Measurements from ENCODE around the gene ANK3. TPM values are rescaled to one million over a fixed set of nuclear protein-coding genes. Genes with fewer than 3 reads are reported as not detected.

Gene ANK3
- total and polyA plus RNA-seq, 2 donors: 12.1 to 12.6 TPM

DNA sequence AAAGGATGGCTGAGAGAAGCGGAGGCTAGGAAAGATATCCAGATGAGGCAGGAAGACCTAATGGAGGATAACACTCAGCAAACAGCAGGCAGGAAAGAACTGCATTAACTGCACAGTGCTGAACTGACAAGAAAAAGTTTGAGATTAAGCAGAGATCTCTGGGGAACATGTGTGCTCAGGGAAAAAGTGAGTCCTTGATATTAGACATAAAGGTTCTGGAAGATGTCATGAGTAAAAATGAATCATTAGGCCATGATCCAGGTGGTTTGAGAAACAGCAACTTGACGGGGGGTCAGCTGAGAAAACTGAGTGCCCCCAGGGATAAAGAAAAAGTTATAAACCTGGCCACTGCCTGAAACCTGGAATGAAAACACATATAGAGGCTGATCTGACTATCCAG is 27.3 kb upstream of the ANK3 start:
- no peak overlapping the region for H3K4me3 ChIP-seq (ENCODE audit: low read length in 2 of 2)
- no peak for DNase-seq (ENCODE audit: low read depth in 6 of 9, low spot score in 9 of 9)
- 98% methylated on average over 2 of the region's 2 CpGs for WGBS
- H3K27me3 ChIP-seq (ENCODE audit: control insufficient read depth in 2 of 2, insufficient read depth in 1 of 2, low read length in 1 of 2): no peaks in the 10 kb centered on the region
- H3K4me1 ChIP-seq (ENCODE audit: control insufficient read depth in 2 of 2, insufficient read depth in 2 of 2, low read length in 2 of 2): no peaks in the 10 kb centered on the region
- no peaks in the 10 kb centered on the region for H3K9me3 ChIP-seq (ENCODE audit: control insufficient read depth in 2 of 2, insufficient read depth in 1 of 2, low read length in 1 of 2)
- no peak overlapping the region for H3K27ac ChIP-seq (ENCODE audit: low read depth in 1 of 2, low read length in 1 of 2)
- H3K36me3 ChIP-seq (ENCODE audit: control insufficient read depth in 2 of 2, insufficient read depth in 2 of 2, low read length in 1 of 2): no peaks in the 10 kb centered on the region

GRCh38 chr10:60414877-60415585 is 25.4 kb upstream of the ANK3 start:
- Histone ChIP-seq H3K27ac (ENCODE audit: low read depth in 1 of 2, low read length in 1 of 2) (no peak overlapping the region), H3K4me1 (ENCODE audit: control insufficient read depth in 2 of 2, insufficient read depth in 2 of 2, low read length in 2 of 2) (no peaks in the 10 kb centered on the region), H3K4me3 (ENCODE audit: low read length in 2 of 2) (no peak overlapping the region), H3K9me3 (ENCODE audit: control insufficient read depth in 2 of 2, insufficient read depth in 1 of 2, low read length in 1 of 2) (no peaks in the 10 kb centered on the region), H3K27me3 (ENCODE audit: control insufficient read depth in 2 of 2, insufficient read depth in 1 of 2, low read length in 1 of 2) (no peaks in the 10 kb centered on the region), H3K36me3 (ENCODE audit: control insufficient read depth in 2 of 2, insufficient read depth in 2 of 2, low read length in 1 of 2) (no peaks in the 10 kb centered on the region)
- WGBS: 95% methylated on average over 12 of the region's 12 CpGs
- no peak for DNase-seq (ENCODE audit: low read depth in 6 of 9, low spot score in 9 of 9)

GRCh38 chr10:60414111-60414510 is 24.4 kb upstream of the ANK3 start:
- no peak for DNase-seq (ENCODE audit: low read depth in 6 of 9, low spot score in 9 of 9)
- WGBS: 97% methylated on average over 2 of the region's 2 CpGs
- Histone ChIP-seq H3K9me3 (ENCODE audit: control insufficient read depth in 2 of 2, insufficient read depth in 1 of 2, low read length in 1 of 2) (no peaks in the 10 kb centered on the region), H3K27ac (ENCODE audit: low read depth in 1 of 2, low read length in 1 of 2) (no peak overlapping the region), H3K36me3 (ENCODE audit: control insufficient read depth in 2 of 2, insufficient read depth in 2 of 2, low read length in 1 of 2) (no peaks in the 10 kb centered on the region), H3K27me3 (ENCODE audit: control insufficient read depth in 2 of 2, insufficient read depth in 1 of 2, low read length in 1 of 2) (no peaks in the 10 kb centered on the region), H3K4me3 (ENCODE audit: low read length in 2 of 2) (no peak overlapping the region), H3K4me1 (ENCODE audit: control insufficient read depth in 2 of 2, insufficient read depth in 2 of 2, low read length in 2 of 2) (no peaks in the 10 kb centered on the region)

DNA sequence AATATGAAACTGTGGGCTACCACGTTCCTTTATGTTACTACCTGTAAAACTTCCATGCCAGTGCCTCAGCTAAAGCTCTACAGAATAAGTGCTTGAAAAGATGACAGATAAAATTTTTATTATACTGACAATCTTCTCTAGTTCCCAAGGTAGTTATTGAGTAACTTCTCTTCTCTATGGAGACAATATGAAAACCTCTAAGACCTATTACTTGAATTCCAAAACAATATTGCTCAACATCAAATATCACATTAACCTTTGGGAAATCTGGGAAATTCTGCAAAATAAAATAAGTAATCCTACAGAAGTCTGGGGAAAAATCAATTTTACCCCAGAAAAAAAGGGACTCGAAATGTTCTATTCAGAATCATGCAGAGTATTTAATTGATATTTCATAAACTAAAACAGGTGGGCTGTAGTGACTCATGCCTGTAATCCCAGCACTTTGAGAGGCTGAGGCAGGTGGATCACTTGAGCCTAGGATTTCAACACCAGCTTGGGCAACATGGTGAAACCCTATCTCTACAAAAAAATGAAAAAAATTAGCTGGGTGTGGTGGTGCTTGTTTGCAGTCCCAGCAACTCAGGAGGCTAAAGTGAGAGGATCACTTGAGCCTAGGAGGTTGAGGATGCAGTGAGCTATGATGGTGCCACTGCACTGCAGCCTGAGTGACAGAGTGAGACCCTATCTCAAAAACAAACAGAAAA is 23.8 kb upstream of the ANK3 start:
- no peak for DNase-seq (ENCODE audit: low read depth in 6 of 9, low spot score in 9 of 9)
- no peak overlapping the region for H3K4me3 ChIP-seq (ENCODE audit: low read length in 2 of 2)
- no peaks in the 10 kb centered on the region for H3K9me3 ChIP-seq (ENCODE audit: control insufficient read depth in 2 of 2, insufficient read depth in 1 of 2, low read length in 1 of 2)
- H3K4me1 ChIP-seq (ENCODE audit: control insufficient read depth in 2 of 2, insufficient read depth in 2 of 2, low read length in 2 of 2): no peaks in the 10 kb centered on the region
- 85% methylated on average over 2 of the region's 2 CpGs for WGBS
- H3K27ac ChIP-seq (ENCODE audit: low read depth in 1 of 2, low read length in 1 of 2): no peak overlapping the region
- no peaks in the 10 kb centered on the region for H3K27me3 ChIP-seq (ENCODE audit: control insufficient read depth in 2 of 2, insufficient read depth in 1 of 2, low read length in 1 of 2)
- no peaks in the 10 kb centered on the region for H3K36me3 ChIP-seq (ENCODE audit: control insufficient read depth in 2 of 2, insufficient read depth in 2 of 2, low read length in 1 of 2)

DNA sequence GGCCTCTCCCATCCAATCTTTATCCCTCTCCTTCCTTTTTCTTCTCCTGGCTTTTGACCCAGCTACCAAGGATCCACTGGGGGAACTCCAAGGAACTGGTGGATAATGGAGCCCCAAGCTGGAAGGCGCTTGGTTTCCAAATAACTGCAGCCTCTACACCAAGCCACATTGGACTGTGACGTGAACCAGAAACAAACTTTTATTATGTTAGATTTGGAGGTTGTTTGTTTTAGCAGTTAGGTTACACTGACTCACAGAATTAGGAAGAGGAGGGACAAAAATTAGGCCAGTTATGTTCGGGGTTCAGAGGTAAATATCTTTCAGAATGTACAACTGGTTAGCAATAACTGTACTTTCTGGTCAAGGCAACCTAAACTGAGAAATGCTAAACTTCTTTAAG is 21.3 kb upstream of the ANK3 start:
- no peak overlapping the region for H3K4me3 ChIP-seq (ENCODE audit: low read length in 2 of 2)
- H3K36me3 ChIP-seq (ENCODE audit: control insufficient read depth in 2 of 2, insufficient read depth in 2 of 2, low read length in 1 of 2): no peaks in the 10 kb centered on the region
- H3K27ac ChIP-seq (ENCODE audit: low read depth in 1 of 2, low read length in 1 of 2): no peak overlapping the region
- WGBS: 97% methylated on average over 3 of the region's 3 CpGs
- H3K9me3 ChIP-seq (ENCODE audit: control insufficient read depth in 2 of 2, insufficient read depth in 1 of 2, low read length in 1 of 2): no peaks in the 10 kb centered on the region
- no peaks in the 10 kb centered on the region for H3K27me3 ChIP-seq (ENCODE audit: control insufficient read depth in 2 of 2, insufficient read depth in 1 of 2, low read length in 1 of 2)
- no peak for DNase-seq (ENCODE audit: low read depth in 6 of 9, low spot score in 9 of 9)
- H3K4me1 ChIP-seq (ENCODE audit: control insufficient read depth in 2 of 2, insufficient read depth in 2 of 2, low read length in 2 of 2): no peaks in the 10 kb centered on the region

- 95% methylated on average over 2 of the region's 2 CpGs for WGBS
- no peak for DNase-seq (ENCODE audit: low read depth in 6 of 9, low spot score in 9 of 9)
These were observed 19.5 kb upstream of the ANK3 start for GRCh38 chr10:60409202-60409601.

GRCh38 chr10:60406182-60406581 is 16.5 kb upstream of the ANK3 start:
- Histone ChIP-seq H3K27me3 (ENCODE audit: control insufficient read depth in 2 of 2, insufficient read depth in 1 of 2, low read length in 1 of 2) (no peaks in the 10 kb centered on the region), H3K9me3 (ENCODE audit: control insufficient read depth in 2 of 2, insufficient read depth in 1 of 2, low read length in 1 of 2) (no peaks in the 10 kb centered on the region), H3K36me3 (ENCODE audit: control insufficient read depth in 2 of 2, insufficient read depth in 2 of 2, low read length in 1 of 2) (no peaks in the 10 kb centered on the region), H3K27ac (ENCODE audit: low read depth in 1 of 2, low read length in 1 of 2) (no peak overlapping the region), H3K4me1 (ENCODE audit: control insufficient read depth in 2 of 2, insufficient read depth in 2 of 2, low read length in 2 of 2) (no peaks in the 10 kb centered on the region), H3K4me3 (ENCODE audit: low read length in 2 of 2) (no peak overlapping the region)
- 95% methylated on average over 3 of the region's 3 CpGs for WGBS
- no peak for DNase-seq (ENCODE audit: low read depth in 6 of 9, low spot score in 9 of 9)

More at GRCh38 chr10:60409202-60409601, 19.5 kb upstream of the ANK3 start:
- Histone ChIP-seq H3K27me3 (ENCODE audit: control insufficient read depth in 2 of 2, insufficient read depth in 1 of 2, low read length in 1 of 2) (no peaks in the 10 kb centered on the region), H3K36me3 (ENCODE audit: control insufficient read depth in 2 of 2, insufficient read depth in 2 of 2, low read length in 1 of 2) (no peaks in the 10 kb centered on the region), H3K4me1 (ENCODE audit: control insufficient read depth in 2 of 2, insufficient read depth in 2 of 2, low read length in 2 of 2) (no peaks in the 10 kb centered on the region), H3K9me3 (ENCODE audit: control insufficient read depth in 2 of 2, insufficient read depth in 1 of 2, low read length in 1 of 2) (no peaks in the 10 kb centered on the region), H3K27ac (ENCODE audit: low read depth in 1 of 2, low read length in 1 of 2) (no peak overlapping the region), H3K4me3 (ENCODE audit: low read length in 2 of 2) (no peak overlapping the region)

- DNase-seq (ENCODE audit: low read depth in 6 of 9, low spot score in 9 of 9): no peak
- Histone ChIP-seq H3K4me1 (ENCODE audit: control insufficient read depth in 2 of 2, insufficient read depth in 2 of 2, low read length in 2 of 2) (no peaks in the 10 kb centered on the region), H3K36me3 (ENCODE audit: control insufficient read depth in 2 of 2, insufficient read depth in 2 of 2, low read length in 1 of 2) (no peaks in the 10 kb centered on the region), H3K4me3 (ENCODE audit: low read length in 2 of 2) (no peak overlapping the region), H3K9me3 (ENCODE audit: control insufficient read depth in 2 of 2, insufficient read depth in 1 of 2, low read length in 1 of 2) (no peaks in the 10 kb centered on the region), H3K27ac (ENCODE audit: low read depth in 1 of 2, low read length in 1 of 2) (no peak overlapping the region), H3K27me3 (ENCODE audit: control insufficient read depth in 2 of 2, insufficient read depth in 1 of 2, low read length in 1 of 2) (no peaks in the 10 kb centered on the region)
These were observed 15.5 kb upstream of the ANK3 start for GRCh38 chr10:60405172-60405571.

DNA sequence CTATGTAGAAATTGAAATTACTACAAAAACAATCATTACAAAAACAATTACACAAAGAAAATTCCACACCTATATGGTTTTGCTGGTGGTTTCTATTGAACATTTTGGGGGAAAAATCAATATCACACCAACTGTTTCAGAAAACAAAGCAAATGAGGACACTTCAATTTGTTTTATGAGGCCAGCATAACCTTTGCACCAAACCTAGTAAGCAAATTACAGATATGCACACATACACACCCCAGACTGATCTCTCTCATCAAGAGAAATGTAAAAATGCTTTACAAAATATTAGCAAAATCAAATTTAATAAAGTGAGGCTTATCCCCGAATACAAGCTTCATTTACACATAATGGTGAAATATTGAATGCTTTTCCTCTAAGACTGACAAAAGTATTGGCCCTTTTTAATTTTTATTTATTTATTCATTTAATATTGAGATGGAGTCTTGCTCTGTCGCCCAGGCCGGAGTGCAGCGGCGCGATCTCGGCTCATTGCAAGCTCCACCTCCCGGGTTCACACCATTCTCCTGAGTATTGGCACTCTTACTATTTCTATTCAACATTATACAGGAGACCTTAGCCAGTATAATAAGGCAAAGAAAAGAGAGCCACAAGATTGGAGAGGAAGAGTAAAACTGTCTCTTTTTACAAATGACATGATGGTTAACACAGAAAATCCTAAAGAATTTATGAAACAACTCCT is 13.6 kb upstream of the ANK3 start:
- Histone ChIP-seq H3K4me3 (ENCODE audit: low read length in 2 of 2) (no peak overlapping the region), H3K4me1 (ENCODE audit: control insufficient read depth in 2 of 2, insufficient read depth in 2 of 2, low read length in 2 of 2) (no peaks in the 10 kb centered on the region), H3K9me3 (ENCODE audit: control insufficient read depth in 2 of 2, insufficient read depth in 1 of 2, low read length in 1 of 2) (no peaks in the 10 kb centered on the region), H3K27me3 (ENCODE audit: control insufficient read depth in 2 of 2, insufficient read depth in 1 of 2, low read length in 1 of 2) (no peaks in the 10 kb centered on the region), H3K27ac (ENCODE audit: low read depth in 1 of 2, low read length in 1 of 2) (no peak overlapping the region), H3K36me3 (ENCODE audit: control insufficient read depth in 2 of 2, insufficient read depth in 2 of 2, low read length in 1 of 2) (no peaks in the 10 kb centered on the region)
- WGBS: 98% methylated on average over 8 of the region's 8 CpGs
- no peak for DNase-seq (ENCODE audit: low read depth in 6 of 9, low spot score in 9 of 9)

All from thymus (tissue), 11 donors.